ENCODE data around the gene CABP5.
"Not testable (repeated sequence)": the region's sequence is repeated elsewhere in the genome, so short reads cannot be mapped to it uniquely, and the experiment has no call there.

CABP5 gene

GRCh38 chr19:48043675-48044258 lies at the start of gene CABP5:
Gene CABP5 (minus strand): TSS chr19:48044079. CDS start chr19:48043922, 157 bp downstream.
- H3K36me3 Mint-ChIP-seq: no peaks in the 10 kb centered on the region
- H3K4me3 Mint-ChIP-seq: no peak within 1 kb of the TSS
- H3K27ac Mint-ChIP-seq: no peak within 1 kb of the TSS
- no peaks in the 10 kb centered on the region for H3K9me3 Mint-ChIP-seq
- H3K27me3 Mint-ChIP-seq: peaks cover 36% of the 10 kb centered on the region
- H3K4me1 Mint-ChIP-seq: no peaks in the 10 kb centered on the region

- Mint-ChIP-seq H3K9me3 (peaks cover 11% of the 10 kb centered on the region), H3K36me3 (peaks cover 13% of the 10 kb centered on the region)
- not testable (repeated sequence) for H3K4me1 Mint-ChIP-seq, H3K27ac Mint-ChIP-seq, H3K27me3 Mint-ChIP-seq, H3K4me3 Mint-ChIP-seq
Measured at GRCh38 chr19:48091111-48091718, 47.3 kb upstream of the CABP5 start.

DNA sequence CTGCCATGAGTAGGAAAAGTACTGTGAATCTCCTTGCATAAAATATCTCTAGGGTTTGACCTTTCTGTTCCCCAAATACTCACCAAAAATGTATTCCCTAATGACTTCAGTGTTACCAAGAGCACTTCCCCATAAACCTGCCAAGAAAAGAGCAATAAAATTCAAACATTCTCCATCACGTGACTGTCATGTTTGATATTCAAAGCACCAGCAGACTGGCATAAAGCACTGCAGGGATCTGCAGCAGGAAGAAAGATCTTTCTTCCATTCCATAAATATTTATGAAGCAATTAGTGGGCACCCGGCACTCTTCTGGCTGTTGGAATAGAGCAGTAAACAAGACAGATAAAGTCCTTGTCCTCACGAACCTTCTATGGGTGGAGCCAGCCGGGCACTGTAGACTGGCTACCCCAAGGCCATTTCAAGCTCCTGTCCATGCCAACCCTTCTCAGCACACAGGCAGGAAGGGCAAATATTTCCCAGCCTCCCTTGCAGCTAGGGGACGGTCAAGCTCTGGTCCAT lies 46.5 kb upstream of the CABP5 start:
- peaks cover 7% of the 10 kb centered on the region for H3K27me3 Mint-ChIP-seq
- peaks cover 9% of the 10 kb centered on the region for H3K36me3 Mint-ChIP-seq
- no peak overlapping the region for H3K4me3 Mint-ChIP-seq
- no peak overlapping the region for H3K27ac Mint-ChIP-seq
- no peaks in the 10 kb centered on the region for H3K4me1 Mint-ChIP-seq
- H3K9me3 Mint-ChIP-seq: peaks cover 11% of the 10 kb centered on the region

- H3K4me3 Mint-ChIP-seq, H3K4me1 Mint-ChIP-seq, H3K27ac Mint-ChIP-seq, H3K36me3 Mint-ChIP-seq, H3K27me3 Mint-ChIP-seq, H3K9me3 Mint-ChIP-seq: not testable (repeated sequence)
Measured at GRCh38 chr19:48088991-48089390, 45.1 kb upstream of the CABP5 start.

DNA sequence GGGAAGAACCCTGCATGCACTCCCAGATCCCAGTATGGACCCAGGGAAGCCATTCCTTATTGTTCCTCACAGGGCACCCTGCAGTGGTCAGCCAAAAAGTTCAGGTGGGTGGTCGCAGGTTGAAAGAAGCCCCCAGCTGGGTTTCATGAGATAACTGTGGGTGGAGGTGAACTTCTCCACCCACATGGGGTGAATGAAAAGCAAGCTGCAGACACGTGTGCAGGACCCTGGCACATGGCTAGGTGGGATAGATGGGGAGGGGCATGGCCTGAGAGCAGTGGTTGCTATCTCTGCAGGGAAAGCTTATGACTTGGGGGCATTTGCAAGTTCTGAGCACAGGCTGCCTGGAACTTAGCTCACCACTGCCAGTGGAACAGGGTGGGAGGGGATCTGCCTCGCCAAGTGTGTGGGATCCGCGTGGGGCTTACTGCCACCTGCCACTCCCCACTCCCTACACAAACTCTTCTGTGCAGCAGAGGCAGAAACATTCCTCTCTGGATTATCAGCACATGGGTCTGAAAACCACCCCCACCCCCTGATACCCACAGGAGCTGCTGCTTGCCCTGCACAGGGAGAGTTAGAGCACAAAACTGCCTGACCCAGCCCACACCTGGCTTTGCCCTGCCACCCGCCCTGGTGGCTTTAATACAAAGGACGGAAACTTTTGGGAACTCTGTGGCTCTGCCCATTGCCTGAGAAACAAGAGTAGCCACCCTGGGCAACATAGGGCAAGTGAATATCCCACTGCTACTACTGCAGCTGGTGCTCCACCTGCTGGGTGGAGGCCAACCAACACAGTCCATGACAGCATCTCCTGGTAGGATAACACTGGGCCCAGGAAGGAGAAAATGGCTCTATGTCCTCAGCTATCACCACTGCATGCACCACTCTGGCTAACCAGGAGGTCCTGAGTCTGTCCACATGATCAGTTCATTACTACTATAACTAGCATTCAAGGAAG lies 42.3 kb upstream of the CABP5 start:
- no peak overlapping the region for H3K4me3 Mint-ChIP-seq
- H3K4me1 Mint-ChIP-seq: no peaks in the 10 kb centered on the region
- no peaks in the 10 kb centered on the region for H3K36me3 Mint-ChIP-seq
- H3K9me3 Mint-ChIP-seq: no peaks in the 10 kb centered on the region
- no peak overlapping the region for H3K27ac Mint-ChIP-seq
- peaks cover 6% of the 10 kb centered on the region for H3K27me3 Mint-ChIP-seq

- Mint-ChIP-seq H3K9me3 (no peaks in the 10 kb centered on the region), H3K4me3 (no peak overlapping the region), H3K36me3 (no peaks in the 10 kb centered on the region), H3K4me1 (no peaks in the 10 kb centered on the region), H3K27ac (no peak overlapping the region), H3K27me3 (peaks cover 4% of the 10 kb centered on the region)
Measured at GRCh38 chr19:48085076-48085475, 41.2 kb upstream of the CABP5 start.

- Mint-ChIP-seq H3K27ac (no peak overlapping the region), H3K4me3 (no peak overlapping the region), H3K27me3 (peaks cover 6% of the 10 kb centered on the region), H3K9me3 (no peaks in the 10 kb centered on the region), H3K4me1 (no peaks in the 10 kb centered on the region), H3K36me3 (no peaks in the 10 kb centered on the region)
Measured at GRCh38 chr19:48081106-48081505, 37.2 kb upstream of the CABP5 start.

GRCh38 chr19:48070177-48070769 lies 26.4 kb upstream of the CABP5 start:
- not testable (repeated sequence) for H3K9me3 Mint-ChIP-seq, H3K4me1 Mint-ChIP-seq, H3K27ac Mint-ChIP-seq, H3K36me3 Mint-ChIP-seq, H3K4me3 Mint-ChIP-seq, H3K27me3 Mint-ChIP-seq

DNA sequence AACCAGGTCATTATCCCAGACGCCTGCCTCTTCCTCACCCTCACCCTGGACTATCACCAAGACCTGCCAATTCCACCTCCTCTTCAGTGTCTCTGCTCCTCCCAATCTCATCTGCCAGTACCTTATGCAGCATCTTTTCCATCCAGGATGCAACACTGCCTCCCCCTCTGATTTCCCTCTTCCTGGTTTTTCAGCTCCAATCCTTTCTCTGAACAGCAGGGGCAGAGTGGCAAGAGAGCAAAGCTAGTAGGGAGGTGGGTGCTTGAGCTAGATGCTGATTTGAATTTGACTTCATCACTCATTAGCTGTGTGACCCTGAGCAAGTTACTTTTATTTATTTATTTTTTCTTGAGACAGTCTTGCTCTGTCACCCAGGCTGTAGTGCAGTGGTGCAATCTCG lies 25.6 kb upstream of the CABP5 start:
- Mint-ChIP-seq H3K4me3 (no peak overlapping the region), H3K36me3 (no peaks in the 10 kb centered on the region), H3K27me3 (peaks cover 1% of the 10 kb centered on the region), H3K27ac (no peak overlapping the region), H3K9me3 (no peaks in the 10 kb centered on the region), H3K4me1 (no peaks in the 10 kb centered on the region)

GRCh38 chr19:48064509-48064908 lies 20.6 kb upstream of the CABP5 start:
- Mint-ChIP-seq H3K27me3 (peaks cover 10% of the 10 kb centered on the region), H3K4me1 (no peaks in the 10 kb centered on the region), H3K27ac (no peak overlapping the region), H3K36me3 (no peaks in the 10 kb centered on the region), H3K4me3 (no peak overlapping the region), H3K9me3 (no peaks in the 10 kb centered on the region)

DNA sequence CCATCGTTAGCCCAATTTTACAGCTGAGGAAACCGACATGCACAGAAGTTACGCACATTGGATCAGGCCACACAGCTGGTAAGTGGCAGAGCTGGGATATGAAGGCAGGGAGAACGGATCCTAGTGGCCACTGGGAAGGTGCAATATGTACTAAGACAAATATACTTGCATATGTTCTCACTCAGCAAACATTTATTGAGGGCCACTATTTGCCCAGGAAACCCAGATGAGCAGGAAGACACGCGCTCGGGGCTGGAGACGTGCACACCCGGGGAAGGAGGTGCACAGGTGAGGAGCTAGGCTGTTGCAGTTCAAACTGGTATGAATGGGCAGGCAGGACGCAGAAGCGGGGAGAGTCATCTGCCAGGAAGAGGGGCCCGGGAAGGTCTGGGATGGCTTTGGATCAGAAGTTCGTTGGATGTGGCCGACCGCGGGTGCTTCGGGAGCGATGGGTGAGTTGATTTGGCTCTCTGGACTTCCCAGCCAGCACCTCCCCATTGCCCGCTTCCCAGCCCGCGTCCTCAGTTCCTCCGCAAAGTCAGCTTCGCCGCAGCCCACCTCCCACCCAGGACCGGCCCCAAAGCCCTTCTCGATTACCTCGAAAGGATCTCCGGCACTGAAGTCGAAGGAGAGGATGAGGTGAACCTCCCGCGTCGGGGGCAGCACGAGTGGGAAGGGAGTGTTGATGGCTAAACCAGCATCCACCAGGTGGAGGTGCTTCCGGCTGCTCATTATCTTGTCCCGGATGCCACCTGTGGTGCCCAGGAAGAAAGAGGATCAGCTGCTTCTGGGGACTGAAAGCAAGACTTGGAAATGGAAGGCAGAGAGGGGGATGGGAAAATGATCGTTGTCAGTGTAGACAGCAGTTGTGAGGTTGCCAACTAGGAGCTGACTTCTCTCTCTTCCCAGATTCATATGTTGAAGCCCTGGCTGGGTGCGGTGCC lies 17.8 kb upstream of the CABP5 start:
- Mint-ChIP-seq H3K4me1 (no peaks in the 10 kb centered on the region), H3K9me3 (no peaks in the 10 kb centered on the region), H3K27me3 (peaks cover 10% of the 10 kb centered on the region), H3K36me3 (no peaks in the 10 kb centered on the region), H3K4me3 (no peak overlapping the region), H3K27ac (no peak overlapping the region)

- Mint-ChIP-seq H3K9me3 (no peaks in the 10 kb centered on the region), H3K27ac (no peak overlapping the region), H3K4me1 (no peaks in the 10 kb centered on the region), H3K4me3 (no peak overlapping the region), H3K27me3 (peaks cover 10% of the 10 kb centered on the region), H3K36me3 (no peaks in the 10 kb centered on the region)
Measured at GRCh38 chr19:48060381-48060780, 16.5 kb upstream of the CABP5 start.

GRCh38 chr19:48059331-48059730 lies 15.5 kb upstream of the CABP5 start:
- H3K4me1 Mint-ChIP-seq: no peaks in the 10 kb centered on the region
- no peaks in the 10 kb centered on the region for H3K9me3 Mint-ChIP-seq
- H3K27me3 Mint-ChIP-seq: peaks cover 10% of the 10 kb centered on the region
- no peak overlapping the region for H3K4me3 Mint-ChIP-seq
- H3K27ac Mint-ChIP-seq: no peak overlapping the region
- H3K36me3 Mint-ChIP-seq: no peaks in the 10 kb centered on the region

GRCh38 chr19:48053856-48054255 lies 10.0 kb upstream of the CABP5 start:
- Mint-ChIP-seq H3K4me3 (no peak overlapping the region), H3K9me3 (no peaks in the 10 kb centered on the region), H3K27ac (no peak overlapping the region), H3K27me3 (no peaks in the 10 kb centered on the region), H3K36me3 (no peaks in the 10 kb centered on the region), H3K4me1 (no peaks in the 10 kb centered on the region)

GRCh38 chr19:48053076-48053475 lies 9.2 kb upstream of the CABP5 start:
- Mint-ChIP-seq H3K36me3 (no peaks in the 10 kb centered on the region), H3K9me3 (no peaks in the 10 kb centered on the region), H3K27ac (no peak overlapping the region), H3K4me1 (no peaks in the 10 kb centered on the region), H3K4me3 (no peak overlapping the region), H3K27me3 (no peaks in the 10 kb centered on the region)
